WTC11 (cell line): ENCODE results near the gene PSMD8. TPM values are rescaled to one million over a fixed set of nuclear protein-coding genes. Genes with fewer than 3 reads are reported as not detected.

Source experiments
- ATAC-seq: fragments of 200-7000 bp; cut with Tn5 transposase; 2 replicates; pipeline ENCODE4 v1.10.0; 2021; ENCODE audit warnings: mild to moderate bottlenecking, moderate library complexity
- CTCF ChIA-PET: fragments of 300-600 bp; sonication (Branson Sonifier 250); formaldehyde crosslinking; loops from one replicate; lab custom pipeline; 2021; ENCODE audit warnings: antibody characterized with exemption; lab: Charles Lee
- POLR2A ChIA-PET: fragments of 350-600 bp; sonication (Branson Sonifier 250); formaldehyde crosslinking; loops from one replicate; lab custom pipeline; 2021; ENCODE audit warnings: antibody characterized with exemption; lab: Charles Lee
- DNase-seq: peaks from one replicate; pipeline ENCODE4 v3.0.0; 2021; ENCODE audit warnings: low spot score
- H3K27ac Mint-ChIP-seq: 2 replicates; pipeline ENCODE4 v1.8.0; 2021; ENCODE audit warnings: mixed read lengths
- H3K27me3 Mint-ChIP-seq: 2 replicates; pipeline ENCODE4 v1.8.0; 2021; ENCODE audit warnings: low read depth, mild to moderate bottlenecking, moderate library complexity, mixed read lengths
- H3K36me3 Mint-ChIP-seq: 2 replicates; pipeline ENCODE4 v1.8.0; 2021; ENCODE audit warnings: mixed read lengths
- H3K4me1 Mint-ChIP-seq: 2 replicates; pipeline ENCODE4 v1.8.0; 2022; ENCODE audit warnings: mixed read lengths
- H3K4me3 Mint-ChIP-seq: 2 replicates; pipeline ENCODE4 v1.8.0; 2021; ENCODE audit warnings: mild to moderate bottlenecking, moderate library complexity, mixed read lengths
- H3K9me3 Mint-ChIP-seq: 2 replicates; pipeline ENCODE4 v1.8.0; 2021; ENCODE audit warnings: mixed read lengths
- AFF4 ChIP-seq: sonication (generic); formaldehyde crosslinking; IDR thresholded peaks from 2 replicates; pipeline ENCODE4 v1.8.1; 2023; ENCODE audit warnings: mild to moderate bottlenecking, missing genetic modification reagents, borderline replicate concordance
- E2F1 ChIP-seq: sonication (generic); formaldehyde crosslinking; IDR thresholded peaks from 2 replicates; pipeline ENCODE4 v1.8.0; 2022; ENCODE audit warnings: mild to moderate bottlenecking, missing genetic modification reagents
- E2F4 ChIP-seq: sonication (generic); formaldehyde crosslinking; IDR thresholded peaks from 2 replicates; pipeline ENCODE4 v1.8.1; 2022; ENCODE audit warnings: low read depth, mild to moderate bottlenecking, moderate library complexity, missing genetic modification reagents, borderline replicate concordance
- ESRRA ChIP-seq: sonication (generic); formaldehyde crosslinking; IDR thresholded peaks from 2 replicates; pipeline ENCODE4 v1.8.1; 2022; ENCODE audit warnings: mild to moderate bottlenecking, missing genetic modification reagents, borderline replicate concordance
- FOXP4 ChIP-seq: sonication (generic); formaldehyde crosslinking; IDR thresholded peaks from 2 replicates; pipeline ENCODE4 v1.8.0; 2022; ENCODE audit warnings: mild to moderate bottlenecking, missing genetic modification reagents
- GTF2I ChIP-seq: fragments of 250-450 bp; sonication (Bioruptor Pico); conservative IDR thresholded peaks from 2 replicates; pipeline ENCODE4 v1.4.0; 2021; ENCODE audit warnings: mild to moderate bottlenecking
- HMGA2 ChIP-seq: fragments of 250-450 bp; sonication (Bioruptor Pico); IDR thresholded peaks from 2 replicates; pipeline ENCODE4 v1.4.0; 2021; ENCODE audit warnings: mild to moderate bottlenecking, moderate library complexity
- NFYB ChIP-seq: sonication (generic); formaldehyde crosslinking; conservative IDR thresholded peaks from 2 replicates; pipeline ENCODE4 v1.8.0; 2022; ENCODE audit warnings: low read depth, missing genetic modification reagents
- NR2C2 ChIP-seq: sonication (generic); formaldehyde crosslinking; IDR thresholded peaks from 2 replicates; pipeline ENCODE4 v1.8.0; 2022; ENCODE audit warnings: mild to moderate bottlenecking, missing genetic modification reagents
- PREB ChIP-seq: sonication (generic); formaldehyde crosslinking; IDR thresholded peaks from 2 replicates; pipeline ENCODE4 v1.8.1; 2022; ENCODE audit warnings: mild to moderate bottlenecking, missing genetic modification reagents, moderate library complexity, borderline replicate concordance
- PRRX2 ChIP-seq: fragments of 250-450 bp; sonication (Bioruptor Pico); IDR thresholded peaks from 2 replicates; pipeline ENCODE4 v1.8.0; 2021; ENCODE audit warnings: mild to moderate bottlenecking
- SP1 ChIP-seq: sonication (generic); formaldehyde crosslinking; conservative IDR thresholded peaks from 2 replicates; pipeline ENCODE4 v1.8.1; 2022; ENCODE audit warnings: missing genetic modification reagents
- ZNF121 ChIP-seq: sonication (generic); formaldehyde crosslinking; IDR thresholded peaks from 2 replicates; pipeline ENCODE4 v1.8.0; 2023; ENCODE audit warnings: missing genetic modification reagents
- ZNF138 ChIP-seq: sonication (generic); formaldehyde crosslinking; conservative IDR thresholded peaks from 2 replicates; pipeline ENCODE4 v1.8.1; 2022; ENCODE audit warnings: mild to moderate bottlenecking, moderate library complexity, missing genetic modification reagents
- ZNF281 ChIP-seq: sonication (generic); formaldehyde crosslinking; IDR thresholded peaks from 2 replicates; pipeline ENCODE4 v1.8.0; 2023; ENCODE audit warnings: mild to moderate bottlenecking, missing genetic modification reagents
- ZNF423 ChIP-seq: fragments of 250-450 bp; sonication (Bioruptor Pico); IDR thresholded peaks from 2 replicates; pipeline ENCODE4 v2.1.2; 2022; ENCODE audit warnings: mild to moderate bottlenecking, moderate library complexity
- total RNA-seq: library from RNA; stranded (reverse); gene quantifications from 3 replicates; pipeline ENCODE4 v1.2.3, GENCODE V29; 2021
- TF ChIP-seq, protein P1 (sequence below): fragments of 250-450 bp; sonication (Bioruptor Pico); conservative IDR thresholded peaks from 2 replicates; pipeline ENCODE4 v1.9.0; 2021; ENCODE audit warnings: mild to moderate bottlenecking

PSMD8 gene
- total RNA-seq, 1 experiment from 2014 or later = 167 TPM

DNA sequence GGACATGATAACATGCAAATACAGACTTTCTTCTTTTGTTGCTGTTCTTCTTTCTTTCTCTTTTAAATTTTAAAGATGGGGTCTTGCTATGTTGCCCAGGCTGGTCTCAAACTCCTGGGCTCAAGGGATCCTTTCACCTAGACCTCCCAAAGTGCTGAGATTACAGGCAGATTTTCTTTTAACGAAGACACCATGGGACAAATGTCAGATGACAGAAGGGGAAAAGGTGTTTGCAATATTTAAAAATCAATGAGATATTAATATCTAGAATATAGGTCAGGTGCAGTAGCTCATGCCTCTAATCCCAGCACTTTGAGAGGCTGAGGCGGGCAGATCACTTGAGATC lies 55.4 kb downstream of the PSMD8 start (continued):
- no peak for TF ChIP-seq E2F1 (CRISPR knock-in tag)
- TF ChIP-seq NFYB (CRISPR knock-in tag) = no peak
- no peak for TF ChIP-seq E2F4 (CRISPR knock-in tag)
- TF ChIP-seq, protein P1, sequence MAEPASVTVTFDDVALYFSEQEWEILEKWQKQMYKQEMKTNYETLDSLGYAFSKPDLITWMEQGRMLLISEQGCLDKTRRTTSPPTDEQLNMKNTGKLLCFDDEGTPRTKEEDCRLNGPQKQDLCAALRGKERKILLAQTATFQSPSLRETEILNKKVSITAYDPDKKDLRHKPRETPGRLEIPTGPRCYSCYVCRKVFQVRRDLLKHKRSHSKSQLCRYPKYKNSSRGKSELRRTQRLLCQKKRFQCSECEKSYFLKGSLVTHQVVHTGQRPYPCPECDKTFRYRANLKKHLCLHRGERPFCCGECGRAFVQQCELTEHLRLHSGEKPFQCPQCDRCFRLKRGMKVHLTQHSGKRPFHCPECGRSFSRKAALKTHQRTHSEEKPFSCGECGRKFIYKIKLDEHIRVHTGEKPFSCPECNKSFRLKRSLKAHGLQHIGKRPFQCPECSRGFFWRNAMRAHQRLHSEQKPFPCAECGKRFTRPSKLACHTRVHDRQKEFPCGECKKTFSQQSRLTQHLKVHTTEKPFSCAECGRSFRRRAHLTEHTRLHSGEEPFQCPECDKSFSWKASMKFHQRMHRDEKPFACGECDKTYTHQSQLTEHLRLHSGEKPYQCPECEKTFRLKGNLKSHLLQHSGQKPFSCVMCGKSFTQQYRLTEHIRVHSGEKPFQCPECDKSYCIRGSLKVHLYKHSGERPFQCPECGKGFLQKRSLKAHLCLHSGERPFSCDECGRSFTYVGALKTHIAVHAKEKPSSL = no peak
- no peak for TF ChIP-seq FOXP4 (CRISPR knock-in tag)

DNA sequence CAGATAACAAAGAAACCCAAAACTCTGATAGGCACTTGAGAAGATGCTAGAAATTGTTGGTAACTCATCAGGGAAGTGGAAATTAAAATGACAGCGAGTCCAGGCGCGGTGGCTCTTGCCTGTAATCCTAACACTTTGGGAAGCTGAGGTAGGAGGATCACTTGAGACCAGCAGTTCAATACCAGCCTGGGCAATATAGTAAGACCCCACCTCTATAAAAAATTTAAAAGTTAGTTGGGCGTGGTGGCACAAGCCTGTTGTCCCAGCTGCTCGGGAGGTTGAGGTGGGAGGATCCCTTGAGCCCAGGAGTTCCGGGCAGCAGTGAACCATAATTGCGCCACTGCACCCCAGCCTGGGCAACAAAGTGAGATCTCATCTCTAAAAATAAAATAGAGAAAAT lies 56.6 kb downstream of the PSMD8 start:
- H3K27ac Mint-ChIP-seq = no peak overlapping the region
- CTCF ChIA-PET = interaction anchor here (0.7 to 5.2 kb wide), 4 partner anchors 28 to 203 kb away, joined by 3 to 29 read pairs (median 3); partner anchors contain the start of genes FAM98C and PSMD8

GRCh38 chr19:38433268-38433733 lies 58.9 kb downstream of the PSMD8 start, which contains the start of gene RYR1:
Gene RYR1, plus strand, starts transcription at chr19:38433691. Its CDS starts 139 bp downstream, at chr19:38433830.
- peak within 1 kb of the TSS; percentile 84 for H3K4me3 Mint-ChIP-seq
- CTCF ChIA-PET = interaction anchor here (5.2 kb wide), 1 partner anchor 30 kb away, joined by 29 read pairs; the partner anchor contains the start of gene FAM98C
- peak; percentile 97 for TF ChIP-seq GTF2I (CRISPR knock-in tag)
- TF ChIP-seq AFF4 (CRISPR knock-in tag) = no peak
- TF ChIP-seq PRRX2 (CRISPR knock-in tag) = no peak
- TF ChIP-seq HMGA2 (CRISPR knock-in tag) = no peak
- no peak for TF ChIP-seq ZNF423 (CRISPR knock-in tag)
- TF ChIP-seq ESRRA = no peak
- peak; percentile 40; the same call in 1 of the 2 replicates for TF ChIP-seq SP1 (CRISPR knock-in tag)
- no peak for TF ChIP-seq ZNF138 (CRISPR knock-in tag)
- TF ChIP-seq ZNF281 = no peak

More for the DNA sequence above, 56.6 kb downstream of the PSMD8 start:
- no peak for DNase-seq
- TF ChIP-seq NR2C2 (CRISPR knock-in tag) (no peak), PREB (CRISPR knock-in tag) (no peak), ZNF121 (CRISPR knock-in tag) (peak; percentile 58; the same call in 1 of the 2 replicates)
- Mint-ChIP-seq H3K27me3 (peaks cover 2% of the 10 kb centered on the region; the same call in 1 of the 2 replicates), H3K9me3 (no peaks in the 10 kb centered on the region), H3K4me1 (peaks cover 45% of the 10 kb centered on the region), H3K4me3 (no peak overlapping the region), H3K36me3 (no peaks in the 10 kb centered on the region)
- POLR2A ChIA-PET = interaction anchor here (0.7 kb wide), 1 partner anchor 25 kb away, joined by 5 read pairs; no protein-coding TSS in a partner anchor
- ATAC-seq = no peak

More at GRCh38 chr19:38433268-38433733, 58.9 kb downstream of the PSMD8 start, which contains the start of gene RYR1:
- peaks cover 3% of the 10 kb centered on the region; the same call in 1 of the 2 replicates for H3K36me3 Mint-ChIP-seq
- POLR2A ChIA-PET = no interaction called here
- H3K27ac Mint-ChIP-seq = peak within 1 kb of the TSS; percentile 90
- peaks cover 32% of the 10 kb centered on the region for H3K4me1 Mint-ChIP-seq
- H3K27me3 Mint-ChIP-seq = peaks cover 2% of the 10 kb centered on the region; the same call in 1 of the 2 replicates
- no peaks in the 10 kb centered on the region for H3K9me3 Mint-ChIP-seq
- ATAC-seq (peak; percentile 89), DNase-seq (peak; percentile 97)
